DND-41 (cell line): ENCODE measurements around the gene TSHZ1.

Experiments
- ATAC-seq: fragments of 200-7000 bp; cut with Tn5 transposase; 3 replicates; pipeline ENCODE4 v1.9.1; 2021; ENCODE audit warnings: low read depth; ENCODE audit not compliant: insufficient read depth
- DNase-seq: peaks from one replicate; pipeline ENCODE4 v3.0.0-alpha.2; 2020
- H2AFZ ChIP-seq: 2 replicates; pipeline ENCODE4 v1.6.0; 2012; ENCODE audit warnings: low read depth, low read length
- H3K27ac ChIP-seq: 2 replicates; pipeline ENCODE4 v1.5.1; 2012; ENCODE audit warnings: low read length, inconsistent platforms
- H3K27me3 ChIP-seq: fragments of 200-600 bp; sonication (generic); 2 replicates; pipeline ENCODE4 v1.6.0; 2012; ENCODE audit warnings: low read length, mild to moderate bottlenecking, inconsistent platforms; ENCODE audit not compliant: insufficient read depth, poor library complexity
- H3K36me3 ChIP-seq: 2 replicates; pipeline ENCODE4 v1.5.1; 2012; ENCODE audit warnings: low read length, inconsistent platforms; ENCODE audit not compliant: insufficient read depth
- H3K4me1 ChIP-seq: 2 replicates; pipeline ENCODE4 v1.5.1; 2012; ENCODE audit warnings: mild to moderate bottlenecking, low read length; ENCODE audit not compliant: insufficient read depth
- H3K4me2 ChIP-seq: 2 replicates; pipeline ENCODE4 v1.6.0; 2012; ENCODE audit warnings: mild to moderate bottlenecking, moderate library complexity, low read length, inconsistent platforms; ENCODE audit not compliant: insufficient read depth
- H3K4me3 ChIP-seq, 2 experiments: fragments of 200-600 bp in 1 of 2; shearing (Covaris generic) in 1 of 2; 2 replicates each; pipeline ENCODE4 v1.5.1; 2012 to 2016; ENCODE audit warnings: inconsistent platforms in 2 of 2, low read length in 2 of 2, mild to moderate bottlenecking in 2 of 2, low read depth in 1 of 2, moderate library complexity in 1 of 2
- H3K79me2 ChIP-seq: 2 replicates; pipeline ENCODE4 v1.6.0; 2012; ENCODE audit warnings: low read length, inconsistent platforms; ENCODE audit not compliant: insufficient read depth
- H3K9ac ChIP-seq: 2 replicates; pipeline ENCODE4 v1.6.0; 2012; ENCODE audit warnings: low read depth, mild to moderate bottlenecking, inconsistent platforms, low read length, moderate library complexity
- H3K9me3 ChIP-seq: 2 replicates; pipeline ENCODE4 v1.5.1; 2012; ENCODE audit warnings: low read length, moderate library complexity, mild to moderate bottlenecking, inconsistent platforms; ENCODE audit not compliant: insufficient read depth, severe bottlenecking
- H4K20me1 ChIP-seq: 2 replicates; pipeline ENCODE4 v1.6.0; 2012; ENCODE audit warnings: low read length; ENCODE audit not compliant: insufficient read depth
- EZH2 ChIP-seq: IDR thresholded peaks from 3 replicates; pipeline ENCODE4 v1.6.1; 2012; ENCODE audit warnings: borderline replicate concordance, low read depth, mild to moderate bottlenecking, moderate library complexity, low read length, inconsistent platforms; ENCODE audit not compliant: severe bottlenecking
- TF ChIP-seq, protein P1 (sequence below): IDR thresholded peaks from 2 replicates; pipeline ENCODE4 v1.5.1; 2012; ENCODE audit warnings: borderline replicate concordance, low read length, moderate library complexity, mild to moderate bottlenecking; ENCODE audit not compliant: poor library complexity, severe bottlenecking; ENCODE audit errors: extremely low read depth

The TSHZ1 gene

DNA sequence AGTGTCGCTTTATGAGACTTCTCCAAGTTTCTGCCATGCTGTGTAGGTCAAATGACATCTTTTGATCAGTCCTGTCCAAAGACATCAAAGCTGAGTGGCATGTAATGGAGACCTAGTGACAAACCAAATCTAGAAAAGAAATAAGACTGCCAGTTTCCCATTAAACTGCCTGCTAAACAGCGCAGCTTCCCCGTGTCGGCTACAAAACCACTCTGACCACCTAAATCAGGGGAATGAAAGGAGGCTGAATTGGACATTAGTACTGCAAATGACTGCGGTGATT lies 57.7 kb downstream of the TSHZ1 start:
- ATAC-seq (no peak), DNase-seq (no peak)
- no peaks in the 10 kb centered on the region for H3K27me3 ChIP-seq
- peaks cover 23% of the 10 kb centered on the region for H3K4me1 ChIP-seq
- 0 out of 2 replicates have a peak, but pooled peaks cover 5% of the 10 kb centered on the region for H3K36me3 ChIP-seq
- TF ChIP-seq, protein P1, sequence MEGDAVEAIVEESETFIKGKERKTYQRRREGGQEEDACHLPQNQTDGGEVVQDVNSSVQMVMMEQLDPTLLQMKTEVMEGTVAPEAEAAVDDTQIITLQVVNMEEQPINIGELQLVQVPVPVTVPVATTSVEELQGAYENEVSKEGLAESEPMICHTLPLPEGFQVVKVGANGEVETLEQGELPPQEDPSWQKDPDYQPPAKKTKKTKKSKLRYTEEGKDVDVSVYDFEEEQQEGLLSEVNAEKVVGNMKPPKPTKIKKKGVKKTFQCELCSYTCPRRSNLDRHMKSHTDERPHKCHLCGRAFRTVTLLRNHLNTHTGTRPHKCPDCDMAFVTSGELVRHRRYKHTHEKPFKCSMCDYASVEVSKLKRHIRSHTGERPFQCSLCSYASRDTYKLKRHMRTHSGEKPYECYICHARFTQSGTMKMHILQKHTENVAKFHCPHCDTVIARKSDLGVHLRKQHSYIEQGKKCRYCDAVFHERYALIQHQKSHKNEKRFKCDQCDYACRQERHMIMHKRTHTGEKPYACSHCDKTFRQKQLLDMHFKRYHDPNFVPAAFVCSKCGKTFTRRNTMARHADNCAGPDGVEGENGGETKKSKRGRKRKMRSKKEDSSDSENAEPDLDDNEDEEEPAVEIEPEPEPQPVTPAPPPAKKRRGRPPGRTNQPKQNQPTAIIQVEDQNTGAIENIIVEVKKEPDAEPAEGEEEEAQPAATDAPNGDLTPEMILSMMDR, result no peak
- TF ChIP-seq EZH2, result no peak
- H2AFZ ChIP-seq, result no peak overlapping the region
- no peak overlapping the region for H3K4me3 ChIP-seq
- H3K4me2 ChIP-seq, result no peak overlapping the region
- peaks cover 40% of the 10 kb centered on the region; the same call in 1 of the 2 replicates for H4K20me1 ChIP-seq
- H3K9me3 ChIP-seq, result no peaks in the 10 kb centered on the region
- H3K79me2 ChIP-seq, result peaks cover 91% of the 10 kb centered on the region
- no peak overlapping the region for H3K9ac ChIP-seq
- H3K27ac ChIP-seq, result no peak overlapping the region

DNA sequence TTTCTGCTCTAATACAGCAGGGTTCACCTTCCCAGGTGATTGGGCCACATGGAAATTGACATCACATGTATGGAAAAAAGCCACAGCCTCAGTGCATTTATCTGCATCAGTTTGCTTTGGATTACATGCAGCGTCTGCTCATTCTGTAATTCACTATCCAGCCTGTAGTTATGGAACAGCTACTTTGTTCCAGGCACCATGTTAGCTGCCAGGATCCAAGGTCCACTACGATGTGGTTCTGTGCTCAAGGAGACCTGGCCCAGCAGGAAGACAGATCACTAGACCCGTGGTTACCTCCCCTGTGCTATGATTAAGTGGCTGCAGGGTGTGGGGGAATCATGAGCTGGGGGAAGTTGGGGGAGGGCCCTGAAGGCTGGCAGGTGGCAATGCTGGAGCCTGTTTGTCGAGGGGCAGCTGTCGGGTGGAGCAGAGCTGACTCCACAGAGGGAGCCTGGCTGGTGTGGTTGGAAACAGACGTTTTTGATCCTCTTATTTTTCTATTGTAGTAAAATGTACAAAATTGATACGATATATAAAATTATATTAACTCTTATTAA lies 58.6 kb downstream of the TSHZ1 start:
- peaks cover 93% of the 10 kb centered on the region for H3K79me2 ChIP-seq
- H3K9me3 ChIP-seq, result no peaks in the 10 kb centered on the region
- peak overlapping the region; percentile 29 for H3K4me2 ChIP-seq
- H3K27ac ChIP-seq, result peak overlapping the region; percentile 23; the same call in 1 of the 2 replicates
- no peak overlapping the region for H3K4me3 ChIP-seq
- no peak for TF ChIP-seq EZH2
- TF ChIP-seq, protein P1, result no peak
- ATAC-seq, result peak; percentile 98
- H3K27me3 ChIP-seq, result no peaks in the 10 kb centered on the region
- peak; percentile 69 for DNase-seq
- H3K4me1 ChIP-seq, result peaks cover 23% of the 10 kb centered on the region
- no peak overlapping the region for H2AFZ ChIP-seq
- H3K9ac ChIP-seq, result no peak overlapping the region
- peaks cover 44% of the 10 kb centered on the region for H4K20me1 ChIP-seq
- H3K36me3 ChIP-seq, result 0 out of 2 replicates have a peak, but pooled peaks cover 5% of the 10 kb centered on the region

DNA sequence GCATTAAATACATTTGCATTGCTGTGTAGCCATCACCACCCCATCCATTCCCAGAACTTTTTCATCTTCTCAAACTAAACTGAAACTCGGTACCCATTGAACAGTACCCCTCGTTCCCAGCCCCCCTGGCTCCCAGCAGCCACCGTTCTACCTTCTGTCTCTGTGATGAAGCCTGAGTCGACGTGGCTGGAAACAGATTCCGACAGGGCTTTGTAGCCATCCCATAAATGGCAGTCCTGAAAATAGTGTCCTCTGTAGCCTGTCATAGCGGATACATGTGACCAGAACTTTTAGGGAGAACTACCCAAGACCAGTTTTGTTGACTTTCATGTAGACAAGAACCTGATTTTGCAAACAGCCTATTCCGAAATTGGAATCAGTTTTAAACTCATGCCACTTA lies 59.1 kb downstream of the TSHZ1 start:
- H3K36me3 ChIP-seq, result 0 out of 2 replicates have a peak, but pooled peaks cover 5% of the 10 kb centered on the region
- TF ChIP-seq, protein P1, result no peak
- TF ChIP-seq EZH2, result no peak
- no peak overlapping the region for H2AFZ ChIP-seq
- H3K4me2 ChIP-seq, result peak overlapping the region; percentile 8; the same call in 1 of the 2 replicates
- peak overlapping the region; percentile 24 for H3K27ac ChIP-seq
- peaks cover 44% of the 10 kb centered on the region for H4K20me1 ChIP-seq
- DNase-seq (no peak), ATAC-seq (no peak)
- H3K27me3 ChIP-seq, result no peaks in the 10 kb centered on the region
- H3K79me2 ChIP-seq, result peaks cover 93% of the 10 kb centered on the region
- no peak overlapping the region for H3K9ac ChIP-seq
- peaks cover 23% of the 10 kb centered on the region for H3K4me1 ChIP-seq
- H3K4me3 ChIP-seq, result no peak overlapping the region
- no peaks in the 10 kb centered on the region for H3K9me3 ChIP-seq
